H9 (cell line): ENCODE measurements around the gene NBEAL2. TPM values are rescaled to one million over a fixed set of nuclear protein-coding genes. Genes with fewer than 3 reads are reported as not detected.

ENCODE experiments used
- DNase-seq: peaks from one replicate; pipeline ENCODE4 v3.0.0-alpha.2; 2017
- H2AFZ ChIP-seq: one replicate; pipeline ENCODE4 v1.6.1; 2013; ENCODE audit warnings: mild to moderate bottlenecking, low read length, control low read depth, moderate library complexity
- H2AK5ac ChIP-seq: 2 replicates; pipeline ENCODE4 v1.6.1; 2013; ENCODE audit warnings: low read length, control low read depth, mixed read lengths; ENCODE audit not compliant: insufficient read length
- H2BK120ac ChIP-seq: one replicate; pipeline ENCODE4 v1.6.1; 2013; ENCODE audit warnings: low read depth, mild to moderate bottlenecking, low read length, control low read depth, inconsistent platforms; ENCODE audit not compliant: poor library complexity, severe bottlenecking
- H2BK12ac ChIP-seq: 2 replicates; pipeline ENCODE4 v1.6.1; 2013; ENCODE audit warnings: low read length, control low read depth, mixed read lengths, low read depth; ENCODE audit not compliant: insufficient read length
- H2BK15ac ChIP-seq: 2 replicates; pipeline ENCODE4 v1.6.1; 2013; ENCODE audit warnings: low read depth, low read length, control low read depth
- H2BK20ac ChIP-seq: one replicate; pipeline ENCODE4 v1.6.1; 2013; ENCODE audit warnings: low read depth, mild to moderate bottlenecking, low read length, control low read depth, inconsistent platforms; ENCODE audit not compliant: poor library complexity, severe bottlenecking
- H2BK5ac ChIP-seq: 2 replicates; pipeline ENCODE4 v1.6.1; 2013; ENCODE audit warnings: low read length, control low read depth, mixed read lengths; ENCODE audit not compliant: insufficient read length
- H3K14ac ChIP-seq: 2 replicates; pipeline ENCODE4 v1.6.1; 2013; ENCODE audit warnings: low read length, control low read depth; ENCODE audit not compliant: insufficient read depth
- H3K18ac ChIP-seq: 2 replicates; pipeline ENCODE4 v1.6.1; 2013; ENCODE audit warnings: low read depth, mild to moderate bottlenecking, mixed read lengths, low read length, control low read depth; ENCODE audit not compliant: insufficient read length
- H3K23ac ChIP-seq: 2 replicates; pipeline ENCODE4 v1.6.1; 2013; ENCODE audit warnings: low read length, control low read depth, mixed read lengths, low read depth; ENCODE audit not compliant: insufficient read length
- H3K23me2 ChIP-seq: 2 replicates; pipeline ENCODE4 v1.6.1; 2013; ENCODE audit warnings: low read depth, mild to moderate bottlenecking, mixed read lengths, low read length, control low read depth; ENCODE audit not compliant: insufficient read length, poor library complexity, severe bottlenecking
- H3K27ac ChIP-seq: 2 replicates; pipeline ENCODE4 v1.5.1; 2013; ENCODE audit warnings: low read length, control low read depth, mixed read lengths, low read depth; ENCODE audit not compliant: insufficient read length
- H3K27me3 ChIP-seq: 2 replicates; pipeline ENCODE4 v1.6.1; 2013; ENCODE audit warnings: low read length, control low read depth, inconsistent platforms; ENCODE audit not compliant: insufficient read depth
- H3K4ac ChIP-seq: 2 replicates; pipeline ENCODE4 v1.6.1; 2013; ENCODE audit warnings: low read depth, mild to moderate bottlenecking, control low read depth, inconsistent platforms, low read length, moderate library complexity
- H3K4me1 ChIP-seq: 2 replicates; pipeline ENCODE4 v1.6.1; 2013; ENCODE audit warnings: low read length, control low read depth, inconsistent platforms; ENCODE audit not compliant: insufficient read depth
- H3K4me2 ChIP-seq: 2 replicates; pipeline ENCODE4 v1.6.1; 2013; ENCODE audit warnings: low read length, control low read depth, mixed read lengths; ENCODE audit not compliant: insufficient read length, insufficient read depth
- H3K56ac ChIP-seq: 2 replicates; pipeline ENCODE4 v1.6.1; 2013; ENCODE audit warnings: low read depth, mild to moderate bottlenecking, mixed read lengths, low read length, control low read depth; ENCODE audit not compliant: insufficient read length
- H3K79me1 ChIP-seq: 2 replicates; pipeline ENCODE4 v1.6.1; 2013; ENCODE audit warnings: low read depth, mild to moderate bottlenecking, moderate library complexity, low read length, control low read depth, inconsistent platforms; ENCODE audit not compliant: insufficient read depth, poor library complexity, severe bottlenecking
- H3K79me2 ChIP-seq: 2 replicates; pipeline ENCODE4 v1.6.1; 2013; ENCODE audit warnings: low read length, control low read depth, inconsistent platforms; ENCODE audit not compliant: insufficient read depth
- H3K9ac ChIP-seq: 2 replicates; pipeline ENCODE4 v1.6.1; 2013; ENCODE audit warnings: low read length, control low read depth, mixed read lengths; ENCODE audit not compliant: insufficient read length; ENCODE audit errors: extremely low read depth
- H3K9me3 ChIP-seq: one replicate; pipeline ENCODE4 v1.6.1; 2013; ENCODE audit warnings: low read depth, low read length, inconsistent platforms; ENCODE audit not compliant: control insufficient read depth
- H3T11ph ChIP-seq: one replicate; pipeline ENCODE4 v1.6.1; 2013; ENCODE audit warnings: mild to moderate bottlenecking, low read length, control low read depth, inconsistent platforms
- H4K20me1 ChIP-seq: one replicate; pipeline ENCODE4 v1.6.1; 2013; ENCODE audit not compliant: control insufficient read depth, insufficient read length, insufficient read depth
- H4K5ac ChIP-seq: 2 replicates; pipeline ENCODE4 v1.6.1; 2013; ENCODE audit warnings: low read depth, mild to moderate bottlenecking, mixed read lengths, low read length, control low read depth; ENCODE audit not compliant: insufficient read length
- H4K8ac ChIP-seq: replicated peaks from 2 replicates; pipeline ENCODE4 v1.6.1; 2013; ENCODE audit warnings: low read length, control low read depth, mixed read lengths, low read depth; ENCODE audit not compliant: insufficient read length
- H4K91ac ChIP-seq: 2 replicates; pipeline ENCODE4 v1.6.1; 2013; ENCODE audit warnings: low read depth, mild to moderate bottlenecking, moderate library complexity, mixed read lengths, low read length, control low read depth; ENCODE audit not compliant: insufficient read length
- H3K27ac Mint-ChIP-seq, 3 experiments: 2 replicates in 2 of 3; 3 replicates in 1 of 3; pipeline ENCODE4 v1.8.0; 2020 to 2021; ENCODE audit warnings: mixed read lengths in 3 of 3, mild to moderate bottlenecking in 1 of 3, moderate library complexity in 1 of 3
- H3K27me3 Mint-ChIP-seq: 2 replicates; pipeline ENCODE4 v1.8.0; 2021; ENCODE audit warnings: low read depth, mild to moderate bottlenecking, moderate library complexity, mixed read lengths
- H3K36me3 Mint-ChIP-seq, 3 experiments: 2 replicates in 2 of 3; 3 replicates in 1 of 3; pipeline ENCODE4 v1.8.0; 2020 to 2021; ENCODE audit warnings: low read depth in 3 of 3, mixed read lengths in 3 of 3; ENCODE audit not compliant: insufficient read depth in 1 of 3
- H3K4me1 Mint-ChIP-seq, 2 experiments: 2 replicates each; pipeline ENCODE4 v1.8.0; 2020; ENCODE audit warnings: mixed read lengths in 2 of 2
- H3K4me3 Mint-ChIP-seq, 2 experiments: 2 replicates in 1 of 2; 3 replicates in 1 of 2; pipeline ENCODE4 v1.8.0; 2020 to 2021; ENCODE audit warnings: mild to moderate bottlenecking in 2 of 2, mixed read lengths in 2 of 2, moderate library complexity in 1 of 2
- H3K9me3 Mint-ChIP-seq, 2 experiments: 2 replicates in 1 of 2; 3 replicates in 1 of 2; pipeline ENCODE4 v1.8.0; 2020; ENCODE audit warnings: mild to moderate bottlenecking in 2 of 2, mixed read lengths in 2 of 2, moderate library complexity in 1 of 2
- WGBS: extraction: QIAGEN DNeasy Blood & Tissue Kit; methylation state at CpG from one replicate; pipeline ENCODE4 v1.1.7; 2013; ENCODE audit warnings: missing lambda C conversion rate, low lambda C conversion rate, mixed read lengths; ENCODE audit not compliant: insufficient read length; ENCODE audit errors: extremely low coverage; 5-methylcytosine and 5-hydroxymethylcytosine counted together
- total RNA-seq: library from RNA; stranded (reverse); gene quantifications from 2 replicates; pipeline ENCODE4 v1.2.1, GENCODE V29; 2021
- TF ChIP-seq, protein P1 (sequence below): fragments of 200-600 bp; sonication (generic); conservative IDR thresholded peaks from 3 replicates; pipeline ENCODE4 v1.8.0; 2021; ENCODE audit warnings: antibody characterized with exemption, mild to moderate bottlenecking

NBEAL2 gene
- total RNA-seq, 1 experiment from 2014 or later, result 52.1 TPM

DNA sequence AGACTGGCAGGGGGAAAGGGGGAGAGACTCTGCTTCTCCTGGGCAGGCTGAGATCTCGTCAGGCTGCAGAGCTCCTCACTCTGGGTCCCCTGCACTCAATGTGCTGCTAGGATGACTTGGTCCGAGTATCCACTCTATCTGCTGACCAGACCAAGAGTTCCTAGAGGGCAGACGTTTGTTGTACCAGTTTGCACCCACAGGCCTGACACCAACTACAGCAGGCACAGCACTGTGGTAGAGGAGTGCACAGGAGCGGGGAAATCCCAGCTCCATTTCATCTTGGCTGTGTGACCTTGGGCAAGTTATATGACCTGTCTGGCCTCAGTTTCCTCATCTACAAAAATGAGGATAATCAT is 31.9 kb upstream of the NBEAL2 start:
- no peak overlapping the region for H3K4ac ChIP-seq
- H4K91ac ChIP-seq, result no peak overlapping the region
- H3K27ac Mint-ChIP-seq, result peak overlapping the region in 1 of 3 experiments; percentile 11; a peak in 2 of 7 replicates
- no peaks in the 10 kb centered on the region; a peak in 1 of 5 replicates for H3K9me3 Mint-ChIP-seq
- H2BK120ac ChIP-seq, result no peak overlapping the region
- no peaks in the 10 kb centered on the region for H3K23me2 ChIP-seq
- H3T11ph ChIP-seq, result no peak overlapping the region
- H2BK5ac ChIP-seq, result no peak overlapping the region
- H4K5ac ChIP-seq, result no peak overlapping the region
- no peak overlapping the region for H3K23ac ChIP-seq
- H3K27me3 ChIP-seq, result no peaks in the 10 kb centered on the region
- peaks cover 5% of the 10 kb centered on the region; the same call in 1 of the 2 replicates for H3K4me1 ChIP-seq
- no peak overlapping the region for H3K18ac ChIP-seq
- H2BK15ac ChIP-seq, result no peak overlapping the region
- H3K56ac ChIP-seq, result no peak overlapping the region
- no peak overlapping the region for H3K27ac ChIP-seq
- H3K14ac ChIP-seq, result no peak overlapping the region
- H3K9me3 ChIP-seq, result no peaks in the 10 kb centered on the region
- peaks cover 2% of the 10 kb centered on the region for H4K20me1 ChIP-seq
- no peak overlapping the region for H2BK20ac ChIP-seq
- TF ChIP-seq, protein P1, sequence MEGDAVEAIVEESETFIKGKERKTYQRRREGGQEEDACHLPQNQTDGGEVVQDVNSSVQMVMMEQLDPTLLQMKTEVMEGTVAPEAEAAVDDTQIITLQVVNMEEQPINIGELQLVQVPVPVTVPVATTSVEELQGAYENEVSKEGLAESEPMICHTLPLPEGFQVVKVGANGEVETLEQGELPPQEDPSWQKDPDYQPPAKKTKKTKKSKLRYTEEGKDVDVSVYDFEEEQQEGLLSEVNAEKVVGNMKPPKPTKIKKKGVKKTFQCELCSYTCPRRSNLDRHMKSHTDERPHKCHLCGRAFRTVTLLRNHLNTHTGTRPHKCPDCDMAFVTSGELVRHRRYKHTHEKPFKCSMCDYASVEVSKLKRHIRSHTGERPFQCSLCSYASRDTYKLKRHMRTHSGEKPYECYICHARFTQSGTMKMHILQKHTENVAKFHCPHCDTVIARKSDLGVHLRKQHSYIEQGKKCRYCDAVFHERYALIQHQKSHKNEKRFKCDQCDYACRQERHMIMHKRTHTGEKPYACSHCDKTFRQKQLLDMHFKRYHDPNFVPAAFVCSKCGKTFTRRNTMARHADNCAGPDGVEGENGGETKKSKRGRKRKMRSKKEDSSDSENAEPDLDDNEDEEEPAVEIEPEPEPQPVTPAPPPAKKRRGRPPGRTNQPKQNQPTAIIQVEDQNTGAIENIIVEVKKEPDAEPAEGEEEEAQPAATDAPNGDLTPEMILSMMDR, result no peak
- WGBS, result no CpG with 5 or more reads among the region's 4 CpGs
- peaks cover 6 to 23% (median 17%) of the 10 kb centered on the region in 3 experiments for H3K36me3 Mint-ChIP-seq
- H2BK12ac ChIP-seq, result no peak overlapping the region
- peaks cover 32% of the 10 kb centered on the region; the same call in 1 of the 2 replicates for H3K79me2 ChIP-seq
- no peak overlapping the region for H3K9ac ChIP-seq
- no peak overlapping the region for H3K4me2 ChIP-seq
- no peak overlapping the region for H4K8ac ChIP-seq
- DNase-seq, result no peak
- H3K27me3 Mint-ChIP-seq, result no peaks in the 10 kb centered on the region
- no peak overlapping the region for H3K4me3 Mint-ChIP-seq
- H3K4me1 Mint-ChIP-seq, result peaks cover 48 to 71% of the 10 kb centered on the region in 2 experiments
- no peak overlapping the region for H2AK5ac ChIP-seq
- no peak overlapping the region for H2AFZ ChIP-seq
- peaks cover 17% of the 10 kb centered on the region for H3K79me1 ChIP-seq
